OCI-LY3 (cell line): ENCODE data around the gene UNC13A.

Source experiments
- EZH2phosphoT487 ChIP-seq: fragments of 200-600 bp; shearing (Covaris generic); IDR thresholded peaks from 2 replicates; pipeline ENCODE4 v1.6.1; 2018; ENCODE audit warnings: antibody characterized with exemption, mixed run types, low read depth
- TF ChIP-seq, protein P1 (sequence below): fragments of 200-600, 300-600 bp; sonication (generic); IDR thresholded peaks from 2 replicates; pipeline ENCODE4 v1.5.1; 2014; ENCODE audit warnings: antibody characterized with exemption, low read length, low read depth

- TF ChIP-seq, protein P1, sequence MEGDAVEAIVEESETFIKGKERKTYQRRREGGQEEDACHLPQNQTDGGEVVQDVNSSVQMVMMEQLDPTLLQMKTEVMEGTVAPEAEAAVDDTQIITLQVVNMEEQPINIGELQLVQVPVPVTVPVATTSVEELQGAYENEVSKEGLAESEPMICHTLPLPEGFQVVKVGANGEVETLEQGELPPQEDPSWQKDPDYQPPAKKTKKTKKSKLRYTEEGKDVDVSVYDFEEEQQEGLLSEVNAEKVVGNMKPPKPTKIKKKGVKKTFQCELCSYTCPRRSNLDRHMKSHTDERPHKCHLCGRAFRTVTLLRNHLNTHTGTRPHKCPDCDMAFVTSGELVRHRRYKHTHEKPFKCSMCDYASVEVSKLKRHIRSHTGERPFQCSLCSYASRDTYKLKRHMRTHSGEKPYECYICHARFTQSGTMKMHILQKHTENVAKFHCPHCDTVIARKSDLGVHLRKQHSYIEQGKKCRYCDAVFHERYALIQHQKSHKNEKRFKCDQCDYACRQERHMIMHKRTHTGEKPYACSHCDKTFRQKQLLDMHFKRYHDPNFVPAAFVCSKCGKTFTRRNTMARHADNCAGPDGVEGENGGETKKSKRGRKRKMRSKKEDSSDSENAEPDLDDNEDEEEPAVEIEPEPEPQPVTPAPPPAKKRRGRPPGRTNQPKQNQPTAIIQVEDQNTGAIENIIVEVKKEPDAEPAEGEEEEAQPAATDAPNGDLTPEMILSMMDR = no peak
- no peak for TF ChIP-seq EZH2phosphoT487
Measured at GRCh38 chr19:17669419-17669818, 18.7 kb downstream of the UNC13A start.
